ENCODE measurements around the gene ACOT11. TPM values are rescaled to one million over a fixed set of nuclear protein-coding genes. Genes with fewer than 3 reads are reported as not detected.

The ACOT11 gene
- polyA plus RNA-seq, 1 donor from 2014 or later, result not detected

DNA sequence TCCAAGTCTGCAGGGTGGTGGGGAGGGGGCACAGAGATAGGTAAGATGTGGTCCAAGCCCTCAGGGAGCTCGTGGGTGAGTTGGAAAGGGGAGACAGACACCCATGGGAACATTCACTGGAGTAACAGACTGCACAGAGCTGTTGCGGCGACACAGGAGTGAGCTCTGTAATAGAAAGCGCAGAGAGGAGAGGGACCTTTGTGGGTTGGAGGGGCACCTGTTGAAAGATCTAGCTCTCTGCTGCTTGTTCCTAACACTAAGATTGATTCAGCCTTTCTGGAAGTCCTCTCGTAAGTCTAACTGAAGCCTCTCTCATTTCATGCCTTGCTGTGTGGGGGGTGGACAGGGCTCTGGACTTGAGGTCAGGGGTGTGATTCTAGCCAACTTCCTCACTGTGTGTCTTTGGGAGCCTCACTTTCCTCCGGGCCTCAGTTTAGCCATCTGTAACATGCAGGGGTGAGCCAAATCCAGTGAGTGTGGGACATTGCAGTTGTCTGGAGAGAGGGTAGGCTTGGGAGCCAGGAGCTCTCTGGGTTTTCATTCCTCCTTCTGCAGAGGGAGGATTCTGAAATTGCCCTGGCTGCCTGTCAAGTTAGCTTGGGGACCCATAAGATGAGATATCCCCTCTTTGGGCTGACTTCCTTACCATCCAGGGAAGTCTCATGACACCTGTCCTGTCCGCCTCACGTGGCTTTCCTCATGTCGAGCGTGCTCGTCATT, 2.0 kb upstream of the ACOT11 start:
- Histone ChIP-seq H3K27me3 (ENCODE audit: insufficient read depth, low read depth, low read length) (peaks cover 17% of the 10 kb centered on the region), H2AFZ (ENCODE audit: low read depth, low read length) (no peak overlapping the region), H3K36me3 (ENCODE audit: insufficient read depth, low read length) (no peaks in the 10 kb centered on the region), H3K9me2 (ENCODE audit: insufficient read depth, low read length) (no peaks in the 10 kb centered on the region), H3K4me2 (ENCODE audit: low read length) (no peak overlapping the region), H3K4me3 (ENCODE audit: low read length) (no peak overlapping the region), H3F3A (ENCODE audit: insufficient read depth, low read length, poor library complexity, severe bottlenecking) (no peaks in the 10 kb centered on the region), H3K27ac (ENCODE audit: low read length) (no peak overlapping the region), H3K9me3 (ENCODE audit: low read length) (no peaks in the 10 kb centered on the region), H3K9ac (ENCODE audit: low read length) (no peak overlapping the region), H3K79me2 (replicated peaks; ENCODE audit: insufficient read depth, low read length) (no peaks in the 10 kb centered on the region), H4K20me1 (ENCODE audit: insufficient read depth) (no peaks in the 10 kb centered on the region)
- TF ChIP-seq EP300 (conservative IDR thresholded peaks at IDR 0.05; ENCODE audit: poor library complexity, severe bottlenecking) (no peak), RAD21 (conservative IDR thresholded peaks at IDR 0.05) (no peak), MXI1 (conservative IDR thresholded peaks at IDR 0.05; ENCODE audit: poor library complexity, severe bottlenecking) (no peak), TAF1 (IDR thresholded peaks at IDR 0.05; ENCODE audit: low read depth) (no peak), EZH2 (IDR thresholded peaks at IDR 0.05; ENCODE audit: borderline replicate concordance, insufficient read depth, low read length, poor library complexity, severe bottlenecking) (no peak), POLR2AphosphoS5 (IDR thresholded peaks at IDR 0.05) (no peak), SMC3 (conservative IDR thresholded peaks at IDR 0.05; ENCODE audit: poor library complexity) (no peak)
- TF ChIP-seq, protein P1, sequence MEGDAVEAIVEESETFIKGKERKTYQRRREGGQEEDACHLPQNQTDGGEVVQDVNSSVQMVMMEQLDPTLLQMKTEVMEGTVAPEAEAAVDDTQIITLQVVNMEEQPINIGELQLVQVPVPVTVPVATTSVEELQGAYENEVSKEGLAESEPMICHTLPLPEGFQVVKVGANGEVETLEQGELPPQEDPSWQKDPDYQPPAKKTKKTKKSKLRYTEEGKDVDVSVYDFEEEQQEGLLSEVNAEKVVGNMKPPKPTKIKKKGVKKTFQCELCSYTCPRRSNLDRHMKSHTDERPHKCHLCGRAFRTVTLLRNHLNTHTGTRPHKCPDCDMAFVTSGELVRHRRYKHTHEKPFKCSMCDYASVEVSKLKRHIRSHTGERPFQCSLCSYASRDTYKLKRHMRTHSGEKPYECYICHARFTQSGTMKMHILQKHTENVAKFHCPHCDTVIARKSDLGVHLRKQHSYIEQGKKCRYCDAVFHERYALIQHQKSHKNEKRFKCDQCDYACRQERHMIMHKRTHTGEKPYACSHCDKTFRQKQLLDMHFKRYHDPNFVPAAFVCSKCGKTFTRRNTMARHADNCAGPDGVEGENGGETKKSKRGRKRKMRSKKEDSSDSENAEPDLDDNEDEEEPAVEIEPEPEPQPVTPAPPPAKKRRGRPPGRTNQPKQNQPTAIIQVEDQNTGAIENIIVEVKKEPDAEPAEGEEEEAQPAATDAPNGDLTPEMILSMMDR (IDR thresholded peaks at IDR 0.05; ENCODE audit: poor library complexity, severe bottlenecking), result no peak
- TF ChIP-seq, protein P2, sequence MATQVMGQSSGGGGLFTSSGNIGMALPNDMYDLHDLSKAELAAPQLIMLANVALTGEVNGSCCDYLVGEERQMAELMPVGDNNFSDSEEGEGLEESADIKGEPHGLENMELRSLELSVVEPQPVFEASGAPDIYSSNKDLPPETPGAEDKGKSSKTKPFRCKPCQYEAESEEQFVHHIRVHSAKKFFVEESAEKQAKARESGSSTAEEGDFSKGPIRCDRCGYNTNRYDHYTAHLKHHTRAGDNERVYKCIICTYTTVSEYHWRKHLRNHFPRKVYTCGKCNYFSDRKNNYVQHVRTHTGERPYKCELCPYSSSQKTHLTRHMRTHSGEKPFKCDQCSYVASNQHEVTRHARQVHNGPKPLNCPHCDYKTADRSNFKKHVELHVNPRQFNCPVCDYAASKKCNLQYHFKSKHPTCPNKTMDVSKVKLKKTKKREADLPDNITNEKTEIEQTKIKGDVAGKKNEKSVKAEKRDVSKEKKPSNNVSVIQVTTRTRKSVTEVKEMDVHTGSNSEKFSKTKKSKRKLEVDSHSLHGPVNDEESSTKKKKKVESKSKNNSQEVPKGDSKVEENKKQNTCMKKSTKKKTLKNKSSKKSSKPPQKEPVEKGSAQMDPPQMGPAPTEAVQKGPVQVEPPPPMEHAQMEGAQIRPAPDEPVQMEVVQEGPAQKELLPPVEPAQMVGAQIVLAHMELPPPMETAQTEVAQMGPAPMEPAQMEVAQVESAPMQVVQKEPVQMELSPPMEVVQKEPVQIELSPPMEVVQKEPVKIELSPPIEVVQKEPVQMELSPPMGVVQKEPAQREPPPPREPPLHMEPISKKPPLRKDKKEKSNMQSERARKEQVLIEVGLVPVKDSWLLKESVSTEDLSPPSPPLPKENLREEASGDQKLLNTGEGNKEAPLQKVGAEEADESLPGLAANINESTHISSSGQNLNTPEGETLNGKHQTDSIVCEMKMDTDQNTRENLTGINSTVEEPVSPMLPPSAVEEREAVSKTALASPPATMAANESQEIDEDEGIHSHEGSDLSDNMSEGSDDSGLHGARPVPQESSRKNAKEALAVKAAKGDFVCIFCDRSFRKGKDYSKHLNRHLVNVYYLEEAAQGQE (IDR thresholded peaks at IDR 0.05; ENCODE audit: borderline replicate concordance), result no peak

DNA sequence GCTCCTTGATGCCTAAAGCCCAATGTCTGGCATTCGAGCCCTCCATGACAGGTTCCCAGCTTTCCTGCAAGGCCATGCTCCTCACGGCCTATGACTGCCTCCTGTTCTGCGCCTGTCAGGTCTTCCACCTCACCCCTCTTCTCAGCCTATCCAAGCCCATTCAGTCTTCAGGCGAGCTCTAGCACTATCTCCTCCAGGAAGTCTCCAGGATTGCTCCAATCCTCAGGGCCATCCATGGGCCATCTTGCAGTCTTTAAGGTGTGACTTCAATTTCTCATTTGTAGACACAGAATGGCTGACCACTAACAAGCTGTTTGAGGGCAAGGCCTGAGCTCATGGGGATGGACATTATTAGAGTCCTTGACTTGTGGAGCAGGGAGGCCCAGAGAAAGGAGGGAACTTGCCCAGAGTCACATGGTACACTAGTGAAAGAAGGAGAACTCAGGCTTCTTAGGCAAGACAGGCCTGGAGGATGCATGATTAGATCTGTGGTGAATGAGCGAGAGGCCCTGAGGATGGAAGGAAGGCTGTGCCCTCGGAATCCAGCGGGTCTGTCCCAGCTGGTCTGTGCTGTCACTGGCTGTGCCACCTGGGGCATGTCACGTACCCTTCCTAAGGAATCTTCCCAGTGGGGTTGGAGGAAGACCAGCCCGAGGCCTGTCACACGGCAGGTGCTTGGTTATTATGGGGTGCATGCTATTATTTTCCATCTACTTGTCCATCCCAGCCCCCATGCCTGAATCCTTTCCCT, 1.2 kb upstream of the ACOT11 start:
- Histone ChIP-seq H3K27me3 (ENCODE audit: insufficient read depth, low read depth, low read length) (peaks cover 11% of the 10 kb centered on the region), H4K20me1 (ENCODE audit: insufficient read depth) (no peaks in the 10 kb centered on the region), H3F3A (ENCODE audit: insufficient read depth, low read length, poor library complexity, severe bottlenecking) (no peaks in the 10 kb centered on the region), H2AFZ (ENCODE audit: low read depth, low read length) (no peak overlapping the region), H3K9me3 (ENCODE audit: low read length) (no peaks in the 10 kb centered on the region), H3K9me2 (ENCODE audit: insufficient read depth, low read length) (no peaks in the 10 kb centered on the region), H3K27ac (ENCODE audit: low read length) (no peak overlapping the region), H3K9ac (ENCODE audit: low read length) (no peak overlapping the region), H3K79me2 (replicated peaks; ENCODE audit: insufficient read depth, low read length) (no peaks in the 10 kb centered on the region), H3K4me3 (ENCODE audit: low read length) (no peak overlapping the region), H3K4me2 (ENCODE audit: low read length) (no peak overlapping the region), H3K36me3 (ENCODE audit: insufficient read depth, low read length) (no peaks in the 10 kb centered on the region)
- TF ChIP-seq POLR2AphosphoS5 (IDR thresholded peaks at IDR 0.05) (no peak), EZH2 (IDR thresholded peaks at IDR 0.05; ENCODE audit: borderline replicate concordance, insufficient read depth, low read length, poor library complexity, severe bottlenecking) (no peak), TAF1 (IDR thresholded peaks at IDR 0.05; ENCODE audit: low read depth) (no peak), EP300 (conservative IDR thresholded peaks at IDR 0.05; ENCODE audit: poor library complexity, severe bottlenecking) (no peak), RAD21 (conservative IDR thresholded peaks at IDR 0.05) (no peak), SMC3 (conservative IDR thresholded peaks at IDR 0.05; ENCODE audit: poor library complexity) (no peak), MXI1 (conservative IDR thresholded peaks at IDR 0.05; ENCODE audit: poor library complexity, severe bottlenecking) (no peak)

Data from neural cell (in vitro differentiated cells).